HG03066 (cell line): ENCODE data around the gene RRAS2.
A peak's percentile ranks its signal among the peaks of the same experiment; 100 is the strongest.
"Not testable (repeated sequence)": the region's sequence is repeated elsewhere in the genome, so short reads cannot be mapped to it uniquely, and the experiment has no call there.

Experiments
- ATAC-seq: cut with Tn5 transposase; IDR thresholded peaks from one replicate; pipeline ENCODE4 v1.9.1; 2021; ENCODE audit warnings: low read depth; ENCODE audit not compliant: unreplicated experiment

The RRAS2 gene

DNA sequence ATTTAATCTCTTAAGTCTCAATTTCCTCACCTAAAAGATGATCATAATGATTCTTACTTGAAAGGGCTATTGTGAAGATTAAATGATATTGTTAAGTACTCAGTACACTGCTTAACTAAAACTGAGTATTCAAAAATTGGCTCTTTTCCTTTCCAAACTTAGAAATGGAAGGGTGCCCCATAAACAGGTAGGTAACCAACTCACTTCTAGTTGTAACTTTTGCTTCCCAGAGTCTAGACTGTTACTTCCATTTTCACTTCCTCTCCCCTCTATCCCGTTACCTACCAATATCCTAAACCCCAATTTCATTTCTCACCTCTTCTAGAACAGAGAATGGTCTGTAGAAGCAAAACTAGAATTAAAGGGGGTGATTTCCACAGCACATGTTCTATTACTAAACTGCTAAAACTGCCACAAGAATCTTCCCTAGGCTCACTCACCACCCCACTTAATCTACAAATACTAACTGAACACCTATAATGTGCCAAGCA is 50.0 kb downstream of the RRAS2 start:
- ATAC-seq: peak; percentile 48

DNA sequence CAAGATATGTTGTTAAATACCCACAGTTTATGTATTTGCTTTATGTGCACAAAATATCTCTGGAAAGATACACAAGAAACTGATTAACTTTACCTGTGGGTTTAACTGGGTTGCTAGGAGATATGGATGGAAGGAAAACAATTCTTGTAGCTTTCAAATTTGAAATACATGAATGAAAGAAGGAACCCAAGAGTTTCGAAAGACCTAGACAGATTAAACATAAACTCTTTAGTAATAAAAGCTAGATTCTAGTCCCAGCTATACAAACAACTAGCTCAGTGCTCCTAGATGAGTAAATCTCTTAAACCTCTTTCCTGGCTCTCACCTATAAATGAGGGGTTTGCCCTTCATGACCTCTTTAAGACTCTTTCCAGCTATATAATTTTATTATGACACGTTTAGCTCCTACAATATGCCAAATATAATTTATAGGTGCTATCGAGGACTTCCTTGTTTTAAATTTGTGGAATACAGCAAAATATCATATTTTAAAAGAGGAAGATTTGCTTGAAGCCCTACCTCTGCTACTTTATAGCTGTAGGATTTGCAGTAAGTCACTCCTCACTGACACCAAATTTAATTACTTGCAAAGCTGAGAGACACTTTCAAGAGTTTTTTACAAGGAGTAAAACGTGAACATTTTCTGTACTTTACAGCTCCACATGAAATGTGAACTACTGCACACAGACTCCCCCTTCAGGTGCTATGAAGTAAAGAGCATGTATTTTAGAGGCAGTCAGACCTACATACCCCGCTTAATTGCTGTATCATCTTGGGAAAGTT is 50.7 kb downstream of the RRAS2 start:
- ATAC-seq: no peak

DNA sequence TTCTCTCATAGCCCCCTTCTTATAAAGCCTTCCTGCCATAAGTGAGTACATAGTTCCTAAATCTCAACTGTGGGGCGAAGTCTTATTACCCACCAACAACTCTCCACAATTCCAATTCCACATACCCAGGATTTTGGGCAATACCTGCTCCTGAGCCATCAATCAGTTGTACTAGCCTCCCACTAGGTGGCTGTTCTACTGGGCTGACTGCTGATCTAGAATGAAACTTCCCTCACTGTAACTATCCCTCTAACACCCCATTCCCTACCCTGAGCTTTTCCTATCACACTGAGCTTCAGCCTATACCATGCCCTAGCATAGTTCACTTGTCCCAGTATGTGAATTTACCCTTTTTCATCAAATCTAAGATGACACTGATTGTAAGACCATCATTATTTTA is 52.5 kb downstream of the RRAS2 start:
- ATAC-seq: no peak

DNA sequence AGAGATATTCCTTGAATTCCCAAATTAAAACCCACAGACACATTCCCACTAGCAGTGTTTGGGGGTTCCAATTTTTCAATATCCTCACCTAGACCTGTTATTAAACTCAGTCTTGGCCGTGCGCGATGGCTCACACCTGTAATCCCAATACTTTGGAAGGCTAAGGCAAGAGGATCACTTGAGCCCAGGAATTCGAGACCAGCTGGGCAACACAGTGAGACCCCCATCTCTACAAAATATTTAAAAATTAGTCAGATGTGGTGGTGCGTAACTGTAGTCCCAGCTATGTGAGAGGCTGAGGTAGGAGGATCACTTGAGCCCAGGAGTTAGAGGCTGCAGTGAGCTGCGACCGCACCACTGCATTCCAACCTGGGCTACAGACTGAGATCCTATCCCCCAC is 53.3 kb downstream of the RRAS2 start:
- ATAC-seq: no peak

DNA sequence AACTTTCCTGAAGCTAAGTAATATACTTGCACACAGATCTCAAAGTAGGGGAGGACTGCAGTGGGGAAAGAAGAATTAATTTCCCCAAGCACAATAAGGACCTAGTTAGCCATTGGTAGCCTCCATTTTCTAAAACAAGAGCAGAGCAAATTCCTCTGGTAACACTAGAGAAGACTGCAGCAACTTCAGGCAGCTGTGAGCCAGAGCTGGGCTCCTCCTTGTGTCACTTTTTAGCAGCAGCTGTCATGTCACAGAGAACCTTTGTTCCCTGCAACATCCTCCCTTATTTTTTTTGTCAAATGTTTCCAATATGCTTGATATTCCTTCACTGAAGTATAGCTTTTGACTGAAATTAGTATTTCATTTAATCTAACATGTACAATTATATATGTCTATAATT is 54.4 kb downstream of the RRAS2 start:
- no peak for ATAC-seq

DNA sequence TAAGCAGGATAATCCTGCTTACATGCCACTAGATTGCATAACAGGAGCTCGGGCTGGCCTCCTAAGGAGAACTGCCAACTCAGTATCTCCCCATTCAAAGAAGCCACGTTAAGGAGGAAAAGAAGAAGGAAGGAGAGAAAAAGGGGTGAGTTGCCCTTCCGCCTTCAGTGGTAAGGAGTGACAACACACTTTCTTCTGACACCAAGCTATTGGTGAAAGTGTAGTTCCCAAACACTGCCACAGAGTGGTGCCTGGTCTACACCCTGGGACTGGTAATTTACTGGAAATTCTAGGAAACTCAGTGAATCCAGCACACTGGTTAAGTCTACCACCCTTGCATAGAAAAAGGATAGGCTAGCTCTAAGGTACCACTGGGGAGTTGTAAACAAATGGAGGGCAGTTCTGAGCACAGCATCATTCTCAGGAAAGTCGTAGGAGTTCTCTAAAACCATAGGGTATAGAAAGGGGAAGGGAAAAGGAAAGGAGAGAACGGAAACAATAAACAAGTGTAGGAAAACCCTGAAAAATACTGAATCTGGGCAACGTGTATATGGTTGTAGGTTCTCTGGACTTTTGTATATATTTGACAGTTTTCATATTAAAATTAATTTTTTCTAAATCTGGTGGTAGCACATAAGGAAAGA is 58.2 kb downstream of the RRAS2 start:
- ATAC-seq: peak; percentile 84

DNA sequence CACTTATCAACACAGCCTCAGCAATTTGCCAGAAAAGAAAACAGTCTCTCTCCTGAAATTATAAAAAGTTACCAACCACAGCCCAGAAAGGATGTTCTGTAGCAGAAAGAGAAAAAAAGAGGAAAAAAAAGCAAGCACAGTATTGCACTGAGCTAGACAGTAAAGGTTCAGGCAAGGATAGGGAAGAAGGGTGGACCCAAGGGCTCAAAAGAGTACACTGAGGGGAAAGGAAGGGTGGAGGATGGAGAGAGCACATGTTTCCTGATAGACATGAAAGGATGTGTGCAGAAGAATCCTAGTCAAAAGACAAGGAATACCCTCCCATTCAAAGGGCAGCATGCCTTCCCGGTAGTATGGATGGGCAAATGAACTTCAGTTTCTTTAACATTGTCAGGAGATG is 59.1 kb downstream of the RRAS2 start:
- no peak for ATAC-seq

DNA sequence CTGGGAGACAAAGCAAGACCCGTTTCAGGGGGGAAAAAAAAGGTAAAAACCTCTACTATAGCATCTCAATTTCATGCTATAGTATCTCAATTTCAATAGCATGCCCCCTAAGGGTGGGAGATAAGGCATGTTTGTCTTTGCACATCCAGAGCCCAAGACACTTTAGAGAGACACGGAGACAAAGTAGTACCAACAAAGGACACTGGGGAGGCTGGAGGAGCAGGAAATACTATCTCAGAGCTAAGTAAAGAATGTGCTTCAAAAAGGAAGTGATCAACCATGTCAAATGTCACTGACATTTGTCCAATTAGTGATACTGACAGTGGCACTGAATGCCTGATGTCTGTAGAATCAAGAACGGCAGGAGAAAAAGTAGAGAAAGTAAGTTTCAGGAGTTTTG is 68.6 kb downstream of the RRAS2 start:
- no peak for ATAC-seq

DNA sequence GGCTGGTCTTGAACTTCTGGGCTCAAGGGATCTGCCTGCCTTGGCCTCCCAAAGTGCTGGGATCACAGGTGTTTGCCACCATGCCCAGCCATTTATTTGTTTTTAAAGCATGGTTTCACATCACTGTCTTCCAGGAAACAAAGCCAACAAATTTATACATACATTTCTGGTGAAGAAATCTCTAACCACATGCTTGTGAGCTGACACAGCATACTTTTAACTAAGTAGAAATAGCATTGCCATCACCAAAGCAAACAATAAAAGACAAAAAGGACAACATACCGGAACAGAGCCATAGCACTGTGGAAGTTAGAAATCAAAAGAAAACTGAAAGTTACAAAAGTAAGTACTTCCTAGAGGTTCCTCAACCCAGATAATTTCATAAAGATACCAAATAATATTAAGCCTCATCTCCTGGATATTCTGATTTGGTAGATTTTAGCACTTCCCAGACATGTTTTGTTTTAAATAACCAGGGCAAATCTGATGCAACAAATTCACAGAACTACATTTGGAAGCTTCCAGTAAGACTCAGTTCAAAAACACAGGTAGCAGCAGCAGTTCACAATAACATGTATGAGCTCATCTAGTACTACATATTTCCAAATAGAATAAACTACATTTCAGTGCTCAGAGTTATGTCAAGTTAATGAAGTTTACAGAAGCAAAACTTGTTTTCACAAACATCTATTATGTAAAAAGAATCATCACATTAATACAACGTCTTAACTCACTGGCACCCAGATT is 70.6 kb downstream of the RRAS2 start:
- no peak for ATAC-seq

DNA sequence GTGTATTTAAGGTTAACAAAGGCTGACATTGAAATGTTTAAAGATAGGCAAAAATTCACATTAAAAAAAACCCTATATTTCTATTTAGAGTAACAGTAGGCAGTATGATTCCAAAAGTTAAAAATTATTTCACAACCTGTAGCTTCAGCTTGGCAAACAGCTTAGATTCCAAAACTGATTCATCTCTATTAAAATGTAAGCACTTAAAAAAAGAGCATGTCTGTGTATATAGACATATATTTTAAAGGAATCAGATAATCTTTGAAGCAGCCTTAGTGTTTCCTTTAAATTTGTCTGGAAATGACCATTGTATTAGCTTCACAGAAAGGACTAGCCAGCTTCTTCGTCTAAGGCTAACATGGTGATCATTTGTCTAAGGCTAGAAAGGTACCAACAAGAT is 80.1 kb downstream of the RRAS2 start:
- not testable (repeated sequence) for ATAC-seq

DNA sequence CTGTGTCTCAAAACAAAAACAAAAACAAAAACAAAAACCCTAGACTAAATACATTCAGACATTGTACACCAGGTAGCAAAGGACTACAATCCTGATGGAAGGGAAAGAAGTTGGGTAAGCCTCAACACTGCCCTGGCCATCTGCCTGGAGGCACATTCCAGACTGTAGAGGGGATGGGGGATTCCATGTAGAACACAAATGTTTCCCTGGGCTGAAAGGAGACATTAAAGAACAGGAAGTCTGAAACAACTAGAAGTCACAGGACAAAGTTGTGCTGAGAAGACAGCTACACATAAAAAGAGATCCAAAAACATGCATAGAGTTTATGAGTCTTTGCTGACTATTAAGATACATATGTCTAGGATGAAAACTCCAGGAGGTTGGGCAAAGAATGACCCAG is 83.9 kb downstream of the RRAS2 start:
- ATAC-seq: no peak

DNA sequence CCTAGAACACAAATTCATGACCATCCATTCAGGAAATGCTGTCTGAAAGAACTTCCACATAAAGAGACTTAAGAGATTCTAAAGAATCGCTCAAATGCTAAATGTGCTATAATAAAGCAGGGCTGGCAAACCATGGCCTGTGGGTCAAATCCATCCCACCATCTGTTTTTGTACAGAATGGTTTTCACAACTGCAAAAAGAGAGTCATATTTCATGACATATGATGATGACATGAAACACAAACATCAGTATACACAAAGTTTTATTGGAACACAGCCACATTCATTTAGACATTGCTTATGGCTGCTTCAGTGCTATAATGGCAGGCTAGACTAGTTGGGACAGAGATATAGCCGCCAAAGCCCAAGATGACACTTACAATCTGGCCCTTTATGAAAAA is 85.1 kb downstream of the RRAS2 start:
- ATAC-seq: no peak

DNA sequence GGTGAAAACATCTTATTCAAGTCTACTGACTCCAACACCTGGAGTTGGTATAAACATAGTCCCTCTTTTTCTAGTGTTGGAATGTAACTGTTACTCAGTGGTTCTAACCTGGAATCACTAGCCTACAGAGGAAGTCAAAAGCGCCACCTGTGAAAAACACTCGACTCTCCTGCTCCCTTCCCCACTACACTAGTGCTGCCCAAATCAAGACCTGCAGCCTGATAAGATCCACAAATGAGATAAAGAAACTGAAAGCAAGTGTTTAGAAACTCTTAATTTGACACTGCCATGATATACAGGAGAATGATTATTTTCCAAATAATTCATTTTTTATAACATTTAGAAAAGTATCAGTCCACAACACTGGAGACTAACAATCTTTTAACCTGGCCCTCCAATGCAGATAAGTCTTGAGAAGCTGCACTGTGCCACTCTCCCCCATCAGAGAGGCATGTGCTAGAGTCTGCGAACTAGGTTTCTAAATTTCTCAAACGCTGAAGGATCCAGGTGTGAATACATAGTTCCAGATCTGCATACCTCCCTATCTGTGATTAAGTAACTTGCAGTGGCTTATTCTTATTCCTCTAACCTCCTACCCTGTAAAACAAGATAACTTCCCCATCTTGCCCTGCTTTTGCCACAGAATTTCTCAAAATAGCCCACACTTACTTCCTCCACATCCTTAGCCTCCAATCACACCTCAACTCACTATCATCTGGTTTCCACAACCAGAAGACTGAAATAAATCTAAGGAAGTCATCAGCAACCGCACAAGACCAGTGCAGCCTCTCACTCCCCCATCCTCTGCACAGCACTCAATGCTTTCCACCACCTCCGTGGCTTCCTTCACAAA is 88.1 kb downstream of the RRAS2 start:
- ATAC-seq: peak; percentile 58

DNA sequence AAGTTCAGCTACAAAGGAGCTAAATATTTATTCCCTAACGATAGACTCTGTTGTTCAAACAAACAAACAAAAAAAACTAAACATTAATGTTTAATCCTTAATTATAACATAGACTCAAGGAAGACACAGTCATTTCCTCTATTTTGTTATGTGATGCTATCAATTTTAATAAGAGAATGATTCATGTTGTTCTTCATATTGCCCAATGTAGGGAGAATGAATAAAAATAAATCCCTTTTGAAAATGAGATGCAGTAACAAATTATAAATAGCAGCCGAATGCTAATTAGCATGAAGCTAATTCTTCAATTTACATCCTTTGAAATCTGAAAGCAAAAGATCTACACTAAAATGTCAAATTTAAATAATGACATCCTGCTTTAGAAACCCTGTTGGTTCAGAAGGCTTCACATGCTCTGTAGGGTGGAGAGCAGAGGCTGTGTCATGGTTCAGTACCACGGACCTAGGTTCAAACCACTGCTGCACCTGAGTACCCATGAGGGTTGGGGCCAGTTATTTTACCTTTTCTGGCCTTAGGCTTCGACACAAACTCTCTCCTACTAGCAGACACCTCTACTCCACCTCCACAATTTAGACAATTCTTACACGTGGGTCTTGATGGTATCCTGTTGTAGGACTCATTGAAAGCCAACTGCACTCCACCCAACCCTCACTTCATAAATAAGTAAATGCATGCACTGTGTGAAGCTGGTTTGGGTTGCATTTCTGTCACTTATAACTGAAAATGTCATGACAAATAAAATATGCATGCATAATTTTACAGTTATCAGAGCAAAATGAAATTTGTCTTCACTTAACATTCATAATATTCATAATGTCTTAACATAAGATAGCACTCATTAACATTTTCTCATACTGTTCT is 89.0 kb downstream of the RRAS2 start:
- ATAC-seq: no peak

DNA sequence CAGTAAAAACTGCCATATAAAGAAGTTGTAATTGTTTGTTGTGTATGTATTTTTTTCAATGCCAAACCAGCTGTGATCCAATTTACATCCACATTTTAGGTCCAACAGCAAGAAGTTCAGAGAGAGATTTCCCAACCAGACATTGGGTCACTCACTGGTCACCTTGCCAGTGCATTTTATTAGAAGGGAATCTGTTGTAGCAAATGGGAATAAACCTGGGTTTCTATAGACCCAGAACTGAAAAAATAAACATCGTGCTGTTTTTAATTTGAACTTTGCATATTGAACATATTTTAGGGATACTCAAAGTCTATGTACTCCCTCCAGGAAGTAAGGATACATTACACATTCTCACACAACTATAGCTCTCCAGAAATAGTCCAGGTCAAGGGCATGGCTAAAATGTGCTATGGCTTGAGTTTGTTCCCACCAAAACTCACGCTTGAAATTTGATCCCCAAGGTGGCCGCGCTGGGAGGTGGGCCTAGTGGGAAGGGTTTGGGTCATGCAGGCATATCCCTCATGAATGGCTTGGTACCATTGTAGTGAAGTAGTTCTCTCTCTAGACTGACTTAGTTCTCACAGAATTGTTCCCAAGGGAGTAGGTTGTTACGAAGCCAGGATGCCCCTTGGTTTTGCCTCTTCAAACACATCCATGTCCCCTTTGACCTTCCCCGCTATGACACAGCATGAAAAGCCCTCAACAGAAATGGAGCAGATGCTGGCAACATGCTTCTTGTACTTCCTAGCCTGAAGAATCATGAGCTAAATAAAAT is 90.9 kb downstream of the RRAS2 start:
- no peak for ATAC-seq

DNA sequence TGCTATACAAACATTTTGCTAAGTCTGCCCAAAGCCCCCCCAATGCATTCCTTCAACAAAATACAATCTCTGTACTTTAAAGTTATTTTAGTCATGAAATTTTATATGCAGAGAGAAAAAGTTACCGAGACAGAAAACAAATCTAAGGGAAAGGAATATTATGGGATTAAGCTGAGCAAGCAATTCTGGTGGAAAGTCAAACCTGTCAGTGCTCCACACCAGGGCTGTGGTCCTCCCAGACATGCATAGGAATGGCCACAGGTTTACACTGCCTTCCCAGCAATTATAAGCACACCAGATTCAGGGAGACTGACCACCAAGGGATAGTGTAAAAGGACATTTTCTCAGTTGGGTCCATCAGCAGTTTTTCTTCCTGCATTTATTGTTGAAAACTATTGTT is 92.4 kb downstream of the RRAS2 start:
- no peak for ATAC-seq

DNA sequence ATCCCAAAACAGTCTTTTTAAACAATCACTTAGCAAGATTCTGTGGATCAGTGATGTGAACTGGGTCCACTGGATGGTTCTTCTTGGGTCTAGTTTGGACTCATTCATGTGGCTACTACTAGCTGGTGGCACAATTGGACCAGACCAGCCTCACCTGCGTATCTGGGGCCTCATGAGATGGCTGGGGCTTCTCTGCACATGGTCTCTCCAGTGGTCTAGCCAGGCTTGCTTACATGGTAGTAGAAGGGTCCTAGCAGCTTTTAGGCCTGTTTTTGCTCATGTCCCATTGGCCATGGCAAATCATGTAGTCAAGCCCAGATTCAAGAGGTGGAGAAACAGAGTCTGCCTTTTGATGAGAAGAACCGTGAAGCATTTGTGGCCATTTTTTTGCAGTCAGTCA is 94.0 kb downstream of the RRAS2 start:
- no peak for ATAC-seq

DNA sequence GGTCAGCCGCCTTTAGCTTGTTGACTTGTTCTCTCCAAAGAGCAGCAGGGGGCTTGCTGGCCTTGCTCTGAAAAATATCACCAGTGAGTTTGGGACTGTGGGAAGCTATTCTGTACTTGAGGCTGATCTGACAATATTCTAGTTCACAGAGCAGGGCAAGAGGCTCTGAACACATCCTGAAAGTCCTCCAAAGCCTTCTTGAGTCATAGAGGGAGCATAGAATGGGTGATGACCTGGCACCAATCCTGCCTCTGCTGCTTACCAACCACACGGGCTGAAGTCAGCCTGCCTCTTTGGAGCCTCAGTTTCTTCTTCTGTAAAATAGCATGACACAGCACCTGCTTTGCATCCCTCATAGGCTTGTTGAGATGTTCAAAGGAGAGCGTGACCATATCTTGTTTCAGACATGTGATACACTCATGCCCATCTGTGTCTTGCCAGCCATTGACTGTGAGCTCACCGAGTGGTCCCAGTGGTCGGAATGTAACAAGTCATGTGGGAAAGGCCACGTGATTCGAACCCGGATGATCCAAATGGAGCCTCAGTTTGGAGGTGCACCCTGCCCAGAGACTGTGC is 96.6 kb downstream of the RRAS2 start:
- ATAC-seq: no peak

DNA sequence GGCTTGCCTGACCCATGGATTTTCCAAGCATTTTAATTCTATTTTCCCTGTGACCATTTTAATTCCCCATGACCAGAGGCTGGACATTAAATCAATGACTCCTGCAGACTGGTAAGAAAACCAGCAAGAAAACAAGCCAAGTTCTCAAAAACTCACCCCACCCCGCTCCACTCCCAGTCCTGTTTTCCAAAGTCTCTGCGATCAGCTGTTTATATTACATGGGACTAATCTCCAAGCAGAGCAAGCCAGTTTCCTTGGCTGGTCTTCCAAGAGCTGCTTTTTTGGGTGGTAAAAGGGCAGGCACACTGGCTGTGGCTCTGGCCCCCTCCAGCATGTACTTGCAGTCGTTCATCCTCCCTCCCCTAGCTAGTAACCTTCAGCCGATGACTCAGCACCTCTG is 97.9 kb downstream of the RRAS2 start:
- ATAC-seq: no peak
